ENCODE measurements around the gene TMCO4. TPM values are rescaled to one million over a fixed set of nuclear protein-coding genes. Genes with fewer than 3 reads are reported as not detected.

Gene TMCO4
- total RNA-seq, 1 experiment from 2014 or later: 7.2 TPM

DNA sequence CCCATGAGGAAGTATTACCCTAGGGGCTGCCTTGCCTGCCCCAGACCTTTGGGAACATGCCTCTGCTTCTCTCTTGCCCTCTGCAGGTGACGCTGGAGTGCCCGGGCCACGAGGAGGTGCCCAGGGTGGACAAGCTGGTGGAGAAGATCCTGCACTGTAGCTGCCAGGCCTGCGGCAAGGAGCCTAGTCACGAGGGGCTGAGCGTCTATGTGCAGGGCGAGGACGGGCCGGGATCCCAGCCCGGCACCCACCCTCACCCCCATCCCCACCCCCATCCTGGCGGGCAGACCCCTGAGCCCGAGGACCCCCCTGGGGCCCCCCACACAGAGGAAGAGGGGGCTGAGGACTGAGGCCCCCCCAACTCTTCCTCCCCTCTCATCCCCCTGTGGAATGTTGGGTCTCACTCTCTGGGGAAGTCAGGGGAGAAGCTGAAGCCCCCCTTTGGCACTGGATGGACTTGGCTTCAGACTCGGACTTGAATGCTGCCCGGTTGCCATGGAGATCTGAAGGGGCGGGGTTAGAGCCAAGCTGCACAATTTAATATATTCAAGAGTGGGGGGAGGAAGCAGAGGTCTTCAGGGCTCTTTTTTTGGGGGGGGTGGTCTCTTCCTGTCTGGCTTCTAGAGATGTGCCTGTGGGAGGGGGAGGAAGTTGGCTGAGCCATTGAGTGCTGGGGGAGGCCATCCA lies 142.8 kb downstream of the TMCO4 start (continued):
- TF ChIP-seq, protein P1, sequence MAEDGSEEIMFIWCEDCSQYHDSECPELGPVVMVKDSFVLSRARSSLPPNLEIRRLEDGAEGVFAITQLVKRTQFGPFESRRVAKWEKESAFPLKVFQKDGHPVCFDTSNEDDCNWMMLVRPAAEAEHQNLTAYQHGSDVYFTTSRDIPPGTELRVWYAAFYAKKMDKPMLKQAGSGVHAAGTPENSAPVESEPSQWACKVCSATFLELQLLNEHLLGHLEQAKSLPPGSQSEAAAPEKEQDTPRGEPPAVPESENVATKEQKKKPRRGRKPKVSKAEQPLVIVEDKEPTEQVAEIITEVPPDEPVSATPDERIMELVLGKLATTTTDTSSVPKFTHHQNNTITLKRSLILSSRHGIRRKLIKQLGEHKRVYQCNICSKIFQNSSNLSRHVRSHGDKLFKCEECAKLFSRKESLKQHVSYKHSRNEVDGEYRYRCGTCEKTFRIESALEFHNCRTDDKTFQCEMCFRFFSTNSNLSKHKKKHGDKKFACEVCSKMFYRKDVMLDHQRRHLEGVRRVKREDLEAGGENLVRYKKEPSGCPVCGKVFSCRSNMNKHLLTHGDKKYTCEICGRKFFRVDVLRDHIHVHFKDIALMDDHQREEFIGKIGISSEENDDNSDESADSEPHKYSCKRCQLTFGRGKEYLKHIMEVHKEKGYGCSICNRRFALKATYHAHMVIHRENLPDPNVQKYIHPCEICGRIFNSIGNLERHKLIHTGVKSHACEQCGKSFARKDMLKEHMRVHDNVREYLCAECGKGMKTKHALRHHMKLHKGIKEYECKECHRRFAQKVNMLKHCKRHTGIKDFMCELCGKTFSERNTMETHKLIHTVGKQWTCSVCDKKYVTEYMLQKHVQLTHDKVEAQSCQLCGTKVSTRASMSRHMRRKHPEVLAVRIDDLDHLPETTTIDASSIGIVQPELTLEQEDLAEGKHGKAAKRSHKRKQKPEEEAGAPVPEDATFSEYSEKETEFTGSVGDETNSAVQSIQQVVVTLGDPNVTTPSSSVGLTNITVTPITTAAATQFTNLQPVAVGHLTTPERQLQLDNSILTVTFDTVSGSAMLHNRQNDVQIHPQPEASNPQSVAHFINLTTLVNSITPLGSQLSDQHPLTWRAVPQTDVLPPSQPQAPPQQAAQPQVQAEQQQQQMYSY (CRISPR knock-in tag; IDR thresholded peaks at IDR 0.05): no peak
- TF ChIP-seq MLX (CRISPR knock-in tag; IDR thresholded peaks at IDR 0.05): no peak
- TF ChIP-seq ZNF532 (CRISPR knock-in tag; IDR thresholded peaks at IDR 0.05; ENCODE audit: borderline replicate concordance): no peak
- TF ChIP-seq ETV6 (CRISPR knock-in tag; IDR thresholded peaks at IDR 0.05): no peak
- no peak for TF ChIP-seq ATF2 (CRISPR knock-in tag; IDR thresholded peaks at IDR 0.05; ENCODE audit: borderline replicate concordance, low read depth)
- no peak for TF ChIP-seq CREB1 (CRISPR knock-in tag; IDR thresholded peaks at IDR 0.05)
- no peak for TF ChIP-seq NR1H2 (CRISPR knock-in tag; IDR thresholded peaks at IDR 0.05)
- TF ChIP-seq PREB (CRISPR knock-in tag; IDR thresholded peaks at IDR 0.05; ENCODE audit: borderline replicate concordance): no peak

DNA sequence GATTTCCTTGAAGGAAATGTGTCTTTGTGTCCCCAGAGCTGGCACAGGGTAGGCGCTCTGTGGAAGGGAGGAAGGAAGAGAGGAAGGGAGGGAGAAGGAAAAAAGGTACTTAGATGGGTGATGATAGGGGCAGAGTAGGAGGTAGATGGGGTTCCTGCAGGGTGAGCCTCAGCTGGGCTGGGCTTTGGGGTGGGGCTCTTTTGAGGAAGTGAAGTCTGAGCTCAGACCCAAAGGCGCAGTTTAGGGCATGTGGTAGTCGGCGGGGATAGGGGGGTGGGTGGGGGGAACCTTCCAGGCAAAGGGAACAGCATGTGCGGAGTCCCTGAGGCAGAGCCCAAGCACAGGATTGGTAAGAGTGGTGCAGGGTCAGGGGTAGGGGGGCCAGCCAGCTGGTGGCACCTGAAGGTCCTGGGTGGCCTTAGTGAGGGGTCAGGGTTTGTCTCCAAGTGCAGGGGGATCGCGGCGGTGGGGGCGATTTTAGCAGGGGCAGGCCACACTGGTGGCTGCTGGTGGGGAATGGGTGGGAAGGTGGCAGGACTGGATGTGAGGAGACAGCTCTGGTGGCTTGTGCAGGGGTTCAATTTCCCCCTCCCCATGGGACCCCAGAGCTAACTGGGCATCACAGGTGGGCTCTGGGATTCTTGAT lies 143.5 kb downstream of the TMCO4 start:
- Mint-ChIP-seq H3K9me3 (no peaks in the 10 kb centered on the region), H3K4me1 (peaks cover 21% of the 10 kb centered on the region), H3K27me3 (ENCODE audit: low read depth) (peaks cover 2% of the 10 kb centered on the region), H3K4me3 (no peak overlapping the region), H3K36me3 (no peaks in the 10 kb centered on the region), H3K27ac (no peak overlapping the region)
- DNase-seq (ENCODE audit: low spot score): no peak
- ChIA-PET POLR2A (interaction anchor here (1.0 kb wide), 1 partner anchor 13 kb away, joined by 8 read pairs; no protein-coding TSS in a partner anchor), CTCF (interaction anchor here (0.6 to 1.1 kb wide), 2 partner anchors 24 to 48 kb away, joined by 3 to 4 read pairs; no protein-coding TSS in a partner anchor)
- no peak for ATAC-seq
- TF ChIP-seq ZNF396 (CRISPR knock-in tag; IDR thresholded peaks at IDR 0.05; ENCODE audit: borderline replicate concordance): no peak
- TF ChIP-seq GTF2I (CRISPR knock-in tag; conservative IDR thresholded peaks at IDR 0.05): no peak
- TF ChIP-seq TEAD4 (CRISPR knock-in tag; IDR thresholded peaks at IDR 0.05): no peak
- no peak for TF ChIP-seq ZBTB21 (CRISPR knock-in tag; IDR thresholded peaks at IDR 0.05; ENCODE audit: borderline replicate concordance)
- no peak for TF ChIP-seq ZNF671 (CRISPR knock-in tag; IDR thresholded peaks at IDR 0.05)
- TF ChIP-seq NFE2L1 (CRISPR knock-in tag; IDR thresholded peaks at IDR 0.05): no peak
- TF ChIP-seq SMAD4 (CRISPR knock-in tag; IDR thresholded peaks at IDR 0.05): no peak
- TF ChIP-seq ATF6 (CRISPR knock-in tag; IDR thresholded peaks at IDR 0.05): no peak
- no peak for TF ChIP-seq ZNF512 (CRISPR knock-in tag; IDR thresholded peaks at IDR 0.05; ENCODE audit: borderline replicate concordance)
- no peak for TF ChIP-seq ATF3 (CRISPR knock-in tag; conservative IDR thresholded peaks at IDR 0.05)
- TF ChIP-seq RORB (CRISPR knock-in tag; IDR thresholded peaks at IDR 0.05): no peak
- TF ChIP-seq GABPB1 (CRISPR knock-in tag; IDR thresholded peaks at IDR 0.05): no peak
